Neural cell (in vitro differentiated cells): ENCODE data around the gene ASPM. TPM values are rescaled to one million over a fixed set of nuclear protein-coding genes. Genes with fewer than 3 reads are reported as not detected.

ENCODE experiments used
- H2AFZ ChIP-seq: fragments of 200-600, 300-800 bp; sonication (generic), shearing (Covaris generic); 2 replicates; pipeline ENCODE4 v1.6.0; 2014; ENCODE audit warnings: low read depth, mild to moderate bottlenecking, antibody characterized with exemption, low read length, moderate library complexity
- H3F3A ChIP-seq: fragments of 200-600 bp; shearing (Covaris generic); 2 replicates; pipeline ENCODE4 v1.6.1; 2016; ENCODE audit warnings: mild to moderate bottlenecking, moderate library complexity, mixed read lengths, antibody characterized with exemption, low read length; ENCODE audit not compliant: insufficient read depth, poor library complexity, severe bottlenecking
- H3K27ac ChIP-seq: fragments of 200-600, 300-800 bp; sonication (generic), shearing (Covaris generic); 2 replicates; pipeline ENCODE4 v1.5.1; 2014; ENCODE audit warnings: mild to moderate bottlenecking, low read length, moderate library complexity
- H3K27me3 ChIP-seq: fragments of 300-800, 200-600 bp; sonication (generic), shearing (Covaris generic); 2 replicates; pipeline ENCODE4 v1.6.0; 2014; ENCODE audit warnings: mild to moderate bottlenecking, low read depth, low read length, moderate library complexity; ENCODE audit not compliant: insufficient read depth
- H3K36me3 ChIP-seq: fragments of 300-800, 200-600 bp; sonication (generic), shearing (Covaris generic); 2 replicates; pipeline ENCODE4 v1.5.1; 2014; ENCODE audit warnings: mild to moderate bottlenecking, antibody characterized with exemption, low read length, moderate library complexity; ENCODE audit not compliant: insufficient read depth
- H3K4me2 ChIP-seq: fragments of 300-800, 200-600 bp; sonication (generic), shearing (Covaris generic); 2 replicates; pipeline ENCODE4 v1.6.0; 2014; ENCODE audit warnings: mild to moderate bottlenecking, low read length
- H3K4me3 ChIP-seq: fragments of 300-800, 200-600 bp; sonication (generic), shearing (Covaris generic); 2 replicates; pipeline ENCODE4 v1.5.1; 2014; ENCODE audit warnings: mild to moderate bottlenecking, low read length, moderate library complexity
- H3K79me2 ChIP-seq: fragments of 200-600 bp; shearing (Covaris generic); replicated peaks from 2 replicates; pipeline ENCODE4 v1.6.0; 2014; ENCODE audit warnings: mild to moderate bottlenecking, low read length, moderate library complexity; ENCODE audit not compliant: insufficient read depth
- H3K9ac ChIP-seq: fragments of 300-800, 200-600 bp; sonication (generic), shearing (Covaris generic); 2 replicates; pipeline ENCODE4 v1.6.1; 2016; ENCODE audit warnings: mild to moderate bottlenecking, low read length, mixed read lengths
- H3K9me2 ChIP-seq: fragments of 200-600 bp; shearing (Covaris generic); 2 replicates; pipeline ENCODE4 v1.6.1; 2016; ENCODE audit warnings: mild to moderate bottlenecking, low read length, mixed read lengths; ENCODE audit not compliant: insufficient read depth
- H3K9me3 ChIP-seq: fragments of 200-600, 300-800 bp; sonication (generic), shearing (Covaris generic); 2 replicates; pipeline ENCODE4 v1.6.1; 2016; ENCODE audit warnings: mild to moderate bottlenecking, mixed run types, low read length, moderate library complexity, mixed read lengths
- H4K20me1 ChIP-seq: fragments of 200-600 bp; shearing (Covaris generic); 2 replicates; pipeline ENCODE4 v1.6.1; 2016; ENCODE audit warnings: mild to moderate bottlenecking, mixed run types; ENCODE audit not compliant: insufficient read depth
- CTCF ChIP-seq: fragments of 450-650 bp; IDR thresholded peaks from 2 replicates; pipeline ENCODE4 v1.5.1; 2014; ENCODE audit warnings: antibody characterized with exemption, mild to moderate bottlenecking, moderate library complexity; ENCODE audit not compliant: poor library complexity, severe bottlenecking
- EP300 ChIP-seq: fragments of 450-650 bp; conservative IDR thresholded peaks from 2 replicates; pipeline ENCODE4 v1.6.1; 2014; ENCODE audit warnings: antibody characterized with exemption, mild to moderate bottlenecking, moderate library complexity; ENCODE audit not compliant: poor library complexity, severe bottlenecking
- MXI1 ChIP-seq: fragments of 450-650 bp; conservative IDR thresholded peaks from 2 replicates; pipeline ENCODE4 v1.6.1; 2014; ENCODE audit warnings: antibody characterized with exemption, mild to moderate bottlenecking; ENCODE audit not compliant: poor library complexity, severe bottlenecking
- POLR2AphosphoS5 ChIP-seq: IDR thresholded peaks from 2 replicates; pipeline ENCODE4 v1.6.1; 2012
- RAD21 ChIP-seq: fragments of 450-650 bp; conservative IDR thresholded peaks from 2 replicates; pipeline ENCODE4 v1.6.1; 2014; ENCODE audit warnings: antibody characterized with exemption, mild to moderate bottlenecking, moderate library complexity
- SMC3 ChIP-seq: fragments of 450-650 bp; conservative IDR thresholded peaks from 2 replicates; pipeline ENCODE4 v1.6.1; 2014; ENCODE audit warnings: antibody characterized with exemption, mild to moderate bottlenecking, moderate library complexity; ENCODE audit not compliant: poor library complexity
- TAF1 ChIP-seq: IDR thresholded peaks from 2 replicates; pipeline ENCODE4 v1.6.1; 2012; ENCODE audit warnings: low read depth
- polyA plus RNA-seq: library from polyadenylated mRNA; depleted of rRNA; stranded (reverse); fragments of >200 nt; gene quantifications from 2 replicates; pipeline ENCODE4 v1.2.3, GENCODE V29; 2014
- TF ChIP-seq, protein P1 (sequence below): IDR thresholded peaks from 2 replicates; pipeline ENCODE4 v1.6.1; 2012; ENCODE audit warnings: borderline replicate concordance

ASPM gene
- polyA plus RNA-seq, 1 donor from 2014 or later = 0.87 TPM

GRCh38 chr1:197156692-197157091 lies 10.2 kb upstream of the ASPM start:
- H3K9ac ChIP-seq = no peak overlapping the region
- H4K20me1 ChIP-seq = no peaks in the 10 kb centered on the region
- no peaks in the 10 kb centered on the region for H3K9me3 ChIP-seq
- H3F3A ChIP-seq = no peaks in the 10 kb centered on the region
- no peak overlapping the region for H2AFZ ChIP-seq
- H3K27me3 ChIP-seq = no peaks in the 10 kb centered on the region
- H3K4me3 ChIP-seq = no peak overlapping the region
- TF ChIP-seq SMC3 (no peak), EP300 (no peak), CTCF (no peak), POLR2AphosphoS5 (no peak), MXI1 (no peak), TAF1 (no peak)
- TF ChIP-seq, protein P1, sequence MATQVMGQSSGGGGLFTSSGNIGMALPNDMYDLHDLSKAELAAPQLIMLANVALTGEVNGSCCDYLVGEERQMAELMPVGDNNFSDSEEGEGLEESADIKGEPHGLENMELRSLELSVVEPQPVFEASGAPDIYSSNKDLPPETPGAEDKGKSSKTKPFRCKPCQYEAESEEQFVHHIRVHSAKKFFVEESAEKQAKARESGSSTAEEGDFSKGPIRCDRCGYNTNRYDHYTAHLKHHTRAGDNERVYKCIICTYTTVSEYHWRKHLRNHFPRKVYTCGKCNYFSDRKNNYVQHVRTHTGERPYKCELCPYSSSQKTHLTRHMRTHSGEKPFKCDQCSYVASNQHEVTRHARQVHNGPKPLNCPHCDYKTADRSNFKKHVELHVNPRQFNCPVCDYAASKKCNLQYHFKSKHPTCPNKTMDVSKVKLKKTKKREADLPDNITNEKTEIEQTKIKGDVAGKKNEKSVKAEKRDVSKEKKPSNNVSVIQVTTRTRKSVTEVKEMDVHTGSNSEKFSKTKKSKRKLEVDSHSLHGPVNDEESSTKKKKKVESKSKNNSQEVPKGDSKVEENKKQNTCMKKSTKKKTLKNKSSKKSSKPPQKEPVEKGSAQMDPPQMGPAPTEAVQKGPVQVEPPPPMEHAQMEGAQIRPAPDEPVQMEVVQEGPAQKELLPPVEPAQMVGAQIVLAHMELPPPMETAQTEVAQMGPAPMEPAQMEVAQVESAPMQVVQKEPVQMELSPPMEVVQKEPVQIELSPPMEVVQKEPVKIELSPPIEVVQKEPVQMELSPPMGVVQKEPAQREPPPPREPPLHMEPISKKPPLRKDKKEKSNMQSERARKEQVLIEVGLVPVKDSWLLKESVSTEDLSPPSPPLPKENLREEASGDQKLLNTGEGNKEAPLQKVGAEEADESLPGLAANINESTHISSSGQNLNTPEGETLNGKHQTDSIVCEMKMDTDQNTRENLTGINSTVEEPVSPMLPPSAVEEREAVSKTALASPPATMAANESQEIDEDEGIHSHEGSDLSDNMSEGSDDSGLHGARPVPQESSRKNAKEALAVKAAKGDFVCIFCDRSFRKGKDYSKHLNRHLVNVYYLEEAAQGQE = no peak
- no peaks in the 10 kb centered on the region for H3K79me2 ChIP-seq
- no peak overlapping the region for H3K27ac ChIP-seq
- peaks cover 3% of the 10 kb centered on the region for H3K36me3 ChIP-seq
- H3K9me2 ChIP-seq = no peaks in the 10 kb centered on the region
- no peak overlapping the region for H3K4me2 ChIP-seq

DNA sequence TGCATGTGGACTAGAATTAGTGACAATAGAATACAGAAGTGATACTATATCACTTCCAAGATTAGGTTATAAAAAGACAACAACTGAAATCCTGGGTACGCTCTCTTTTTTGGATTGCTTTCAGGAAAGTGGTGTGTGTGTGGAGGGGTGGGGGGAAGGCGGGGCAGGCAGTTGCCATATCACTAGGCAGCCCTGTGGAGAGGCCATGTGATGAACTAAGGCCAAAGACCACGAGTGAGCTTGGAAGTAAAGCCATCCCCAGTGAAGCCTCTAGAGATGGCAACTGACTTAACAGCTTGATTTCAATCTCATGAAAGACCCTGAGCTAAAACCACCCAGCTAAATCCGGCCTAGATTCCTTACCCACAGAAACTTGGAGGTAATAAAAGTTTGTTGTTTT lies 6.2 kb upstream of the ASPM start:
- Histone ChIP-seq H3F3A (no peaks in the 10 kb centered on the region), H4K20me1 (no peaks in the 10 kb centered on the region), H3K4me3 (no peak overlapping the region), H3K27me3 (no peaks in the 10 kb centered on the region), H3K36me3 (no peaks in the 10 kb centered on the region), H3K79me2 (no peaks in the 10 kb centered on the region), H3K27ac (no peak overlapping the region), H3K9me3 (no peaks in the 10 kb centered on the region), H3K9ac (no peak overlapping the region), H3K4me2 (no peak overlapping the region), H2AFZ (no peak overlapping the region), H3K9me2 (no peaks in the 10 kb centered on the region)
- TF ChIP-seq EP300 (no peak), CTCF (no peak), TAF1 (no peak), POLR2AphosphoS5 (no peak), RAD21 (no peak), SMC3 (no peak), MXI1 (no peak)
- TF ChIP-seq, protein P1 = no peak
